Measurements from ENCODE around the gene HS1BP3. TPM values are rescaled to one million over a fixed set of nuclear protein-coding genes. Genes with fewer than 3 reads are reported as not detected.

HS1BP3 gene
- polyA plus RNA-seq, 1 donor: 8.9 TPM

- DNase-seq (ENCODE audit: low read depth): no peak
Observed at GRCh38 chr2:20674974-20675679, 24.2 kb upstream of the HS1BP3 start.

GRCh38 chr2:20674309-20674965 is 23.5 kb upstream of the HS1BP3 start:
- DNase-seq (ENCODE audit: low read depth): no peak

GRCh38 chr2:20673686-20674308 is 22.9 kb upstream of the HS1BP3 start:
- no peak for DNase-seq (ENCODE audit: low read depth)

- no peak for DNase-seq (ENCODE audit: low read depth)
Observed at GRCh38 chr2:20672201-20672951, 21.5 kb upstream of the HS1BP3 start.

- no peak for DNase-seq (ENCODE audit: low read depth)
Observed at GRCh38 chr2:20671736-20672080, 20.8 kb upstream of the HS1BP3 start.

GRCh38 chr2:20671036-20671735 is 20.3 kb upstream of the HS1BP3 start:
- no peak for DNase-seq (ENCODE audit: low read depth)

DNA sequence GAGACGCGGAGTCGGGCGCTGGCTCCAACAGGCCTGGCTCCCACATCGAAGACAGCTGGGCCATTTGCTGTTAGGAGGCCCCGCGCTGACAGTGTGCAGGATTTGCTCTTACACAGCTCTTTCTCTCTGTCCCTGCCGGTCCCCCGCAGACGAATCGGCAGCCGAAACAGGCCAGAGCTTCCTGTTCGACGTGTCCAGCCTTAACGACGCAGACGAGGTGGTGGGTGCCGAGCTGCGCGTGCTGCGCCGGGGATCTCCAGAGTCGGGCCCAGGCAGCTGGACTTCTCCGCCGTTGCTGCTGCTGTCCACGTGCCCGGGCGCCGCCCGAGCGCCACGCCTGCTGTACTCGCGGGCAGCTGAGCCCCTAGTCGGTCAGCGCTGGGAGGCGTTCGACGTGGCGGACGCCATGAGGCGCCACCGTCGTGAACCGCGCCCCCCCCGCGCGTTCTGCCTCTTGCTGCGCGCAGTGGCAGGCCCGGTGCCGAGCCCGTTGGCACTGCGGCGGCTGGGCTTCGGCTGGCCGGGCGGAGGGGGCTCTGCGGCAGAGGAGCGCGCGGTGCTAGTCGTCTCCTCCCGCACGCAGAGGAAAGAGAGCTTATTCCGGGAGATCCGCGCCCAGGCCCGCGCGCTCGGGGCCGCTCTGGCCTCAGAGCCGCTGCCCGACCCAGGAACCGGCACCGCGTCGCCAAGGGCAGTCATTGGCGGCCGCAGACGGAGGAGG is 19.6 kb upstream of the HS1BP3 start:
- DNase-seq (ENCODE audit: low read depth): no peak

- no peak for DNase-seq (ENCODE audit: low read depth)
Observed at GRCh38 chr2:20669562-20670314, 18.8 kb upstream of the HS1BP3 start.

GRCh38 chr2:20668871-20669475 is 18.1 kb upstream of the HS1BP3 start:
- DNase-seq (ENCODE audit: low read depth): no peak

- no peak for DNase-seq (ENCODE audit: low read depth)
Observed at GRCh38 chr2:20668451-20668850, 17.6 kb upstream of the HS1BP3 start.

GRCh38 chr2:20667531-20668401 is 16.9 kb upstream of the HS1BP3 start:
- no peak for DNase-seq (ENCODE audit: low read depth)

GRCh38 chr2:20667151-20667530 is 16.2 kb upstream of the HS1BP3 start:
- no peak for DNase-seq (ENCODE audit: low read depth)

DNA sequence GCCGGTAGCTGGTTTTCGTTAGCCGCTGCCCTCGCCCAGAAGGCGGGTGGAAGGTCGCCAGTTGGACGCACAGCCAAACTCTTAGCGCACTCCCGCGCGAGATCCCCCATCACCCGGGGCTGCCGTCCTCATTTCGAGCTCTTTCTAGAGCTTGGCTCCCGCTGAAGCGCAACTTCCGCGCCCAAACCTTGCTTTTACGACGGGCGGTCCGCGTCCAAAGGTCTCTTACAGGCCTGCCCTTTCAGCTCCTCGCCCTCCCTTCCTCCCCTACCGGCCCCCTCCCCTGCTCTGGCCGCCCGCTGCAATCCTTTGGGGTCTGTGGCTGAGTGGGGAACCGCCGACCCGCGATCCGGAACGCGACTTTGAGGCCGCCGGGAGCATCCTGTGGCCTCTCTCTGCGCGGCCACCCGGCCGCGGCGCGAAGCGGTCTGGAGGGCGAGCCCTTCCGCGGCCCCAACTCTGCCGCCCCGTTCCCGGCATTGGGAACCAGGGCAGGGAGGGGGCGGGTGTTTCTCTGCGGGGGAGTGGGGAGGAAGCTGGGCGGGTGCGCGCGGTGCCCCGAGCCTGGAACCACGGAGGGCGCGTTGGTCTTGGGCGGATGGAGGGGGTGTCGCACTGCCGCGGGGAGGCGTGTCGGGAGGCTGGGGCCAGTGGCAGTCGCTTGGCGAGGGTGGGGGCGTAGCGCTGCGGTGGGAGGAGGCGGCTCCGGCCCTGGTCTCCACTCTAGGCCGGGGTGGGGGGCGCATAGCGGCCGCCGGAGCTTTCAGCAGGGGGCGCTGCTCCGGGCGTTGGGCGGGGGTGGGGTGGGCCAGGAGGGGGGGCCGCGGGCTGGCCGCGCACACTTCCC is 15.6 kb upstream of the HS1BP3 start, which contains the start of gene GDF7:
TSS of gene GDF7 (plus strand) at position 841 of the 847 bp plus-strand sequence. CDS start 96 bp downstream, outside the sequence.
- no peak for DNase-seq (ENCODE audit: low read depth)

- no peak for DNase-seq (ENCODE audit: low read depth)
Observed at GRCh38 chr2:20666005-20666303, 15.1 kb upstream of the HS1BP3 start.

- no peak for DNase-seq (ENCODE audit: low read depth)
Observed at GRCh38 chr2:20665243-20666004, 14.5 kb upstream of the HS1BP3 start.

- no peak for DNase-seq (ENCODE audit: low read depth)
Observed at GRCh38 chr2:20664431-20665242, 13.7 kb upstream of the HS1BP3 start.

DNA sequence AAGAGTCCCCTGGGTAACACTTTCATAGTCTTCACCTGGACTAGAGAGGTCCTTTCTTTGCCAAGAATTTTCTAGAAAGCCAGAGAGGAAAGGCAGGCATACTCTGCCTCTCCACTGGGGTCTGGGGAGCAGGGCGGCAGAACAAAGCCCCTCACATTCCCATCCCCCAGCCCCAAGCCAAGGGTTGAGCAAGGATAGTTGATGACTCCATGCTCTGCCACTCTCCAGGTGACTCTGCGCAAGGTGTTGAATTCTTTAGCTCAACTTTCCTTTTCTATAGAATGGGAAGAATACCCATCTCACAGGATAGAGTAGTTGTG is 13.1 kb upstream of the HS1BP3 start:
- no peak for DNase-seq (ENCODE audit: low read depth)
